ENCODE measurements around the gene SH2B3.

- no peak for TF ChIP-seq CTCF (IDR thresholded peaks at IDR 0.05; ENCODE audit: extremely low read depth in 1 of 2, insufficient read depth in 1 of 2, low read depth in 1 of 2, low read length in 2 of 2)
- no peak for TF ChIP-seq JUN (IDR thresholded peaks at IDR 0.05; ENCODE audit: borderline replicate concordance, insufficient read depth, insufficient read length, low read depth)
- no peak for TF ChIP-seq EZH2 (IDR thresholded peaks at IDR 0.05; ENCODE audit: borderline replicate concordance, low read depth, low read length, severe bottlenecking)
- no peak for TF ChIP-seq MAX (IDR thresholded peaks at IDR 0.05; ENCODE audit: insufficient read depth, insufficient read length)
- no peak for TF ChIP-seq MYC (IDR thresholded peaks at IDR 0.05; ENCODE audit: low read depth, low read length)
- TF ChIP-seq POLR2A (IDR thresholded peaks at IDR 0.05; ENCODE audit: low read depth, low read length): no peak
- TF ChIP-seq POLR2AphosphoS5 (IDR thresholded peaks at IDR 0.05; ENCODE audit: insufficient read depth, low read depth, low read length): no peak
Observed at GRCh38 chr12:111359231-111359913, 46.4 kb upstream of the SH2B3 start.

All from endothelial cell of umbilical vein (primary cell).